CD4-positive, alpha-beta memory T cell (primary cell): Measurements from ENCODE around the gene OTOR. TPM values are rescaled to one million over a fixed set of nuclear protein-coding genes. Genes with fewer than 3 reads are reported as not detected.

Source experiments
- CTCF ChIA-PET: fragments of 350-600 bp; sonication (Branson Sonifier 250); formaldehyde crosslinking; loops from one replicate; lab custom pipeline; 2021; ENCODE audit warnings: inconsistent platforms; ENCODE audit not compliant: partially characterized antibody; lab: Charles Lee
- POLR2A ChIA-PET: fragments of 350-600 bp; sonication (Branson Sonifier 250); formaldehyde crosslinking; loops from one replicate; lab custom pipeline; 2021; ENCODE audit not compliant: partially characterized antibody; lab: Charles Lee
- DNase-seq, 5 donors: peaks; one replicate each; pipeline versions ENCODE4 v3.0.0 to v3.0.0-alpha.2; 2020 to 2022; ENCODE audit warnings: mixed read lengths in 1 of 5
- H3K27ac ChIP-seq: one replicate; pipeline ENCODE4 v1.7.0; 2013; ENCODE audit warnings: low read depth, low read length
- H3K27me3 ChIP-seq: 2 replicates; pipeline ENCODE4 v1.7.0; 2013; ENCODE audit warnings: mild to moderate bottlenecking, low read length, moderate library complexity; ENCODE audit not compliant: insufficient read depth
- H3K36me3 ChIP-seq: 2 replicates; pipeline ENCODE4 v1.7.0; 2013; ENCODE audit warnings: mild to moderate bottlenecking, low read length, moderate library complexity; ENCODE audit not compliant: insufficient read depth
- H3K4me1 ChIP-seq: 2 replicates; pipeline ENCODE4 v1.7.0; 2013; ENCODE audit warnings: mild to moderate bottlenecking, low read length, moderate library complexity; ENCODE audit not compliant: insufficient read depth
- H3K4me3 ChIP-seq, 2 donors: one replicate each; pipeline ENCODE4 v1.7.0; 2013; ENCODE audit warnings: low read length in 2 of 2, mild to moderate bottlenecking in 1 of 2
- H3K9me3 ChIP-seq, 2 donors: one replicate each; pipeline ENCODE4 v1.7.0; 2013; ENCODE audit warnings: low read length in 2 of 2, control low read depth in 1 of 2; ENCODE audit not compliant: control insufficient read depth in 1 of 2
- H3K27ac Mint-ChIP-seq, 7 donors: one replicate each; pipeline ENCODE4 v1.8.0; 2020 to 2021; ENCODE audit warnings: mixed read lengths in 7 of 7, mild to moderate bottlenecking in 6 of 7, inconsistent platforms in 3 of 7, moderate library complexity in 3 of 7
- H3K27me3 Mint-ChIP-seq, 2 donors: one replicate each; pipeline ENCODE4 v1.8.0; 2020 to 2021; ENCODE audit warnings: mixed read lengths in 2 of 2
- H3K36me3 Mint-ChIP-seq, 2 donors: one replicate each; pipeline ENCODE4 v1.8.0; 2020 to 2021; ENCODE audit warnings: mixed read lengths in 2 of 2, inconsistent platforms in 1 of 2, mild to moderate bottlenecking in 1 of 2
- H3K4me1 Mint-ChIP-seq, 4 donors: one replicate each; pipeline ENCODE4 v1.8.0; 2020 to 2021; ENCODE audit warnings: mixed read lengths in 4 of 4, mild to moderate bottlenecking in 1 of 4
- H3K4me3 Mint-ChIP-seq, 8 donors: one replicate each; pipeline ENCODE4 v1.8.0; 2020 to 2021; ENCODE audit warnings: mixed read lengths in 8 of 8, mild to moderate bottlenecking in 7 of 8, moderate library complexity in 6 of 8, inconsistent platforms in 3 of 8
- H3K9me3 Mint-ChIP-seq, 8 donors: one replicate each; pipeline ENCODE4 v1.8.0; 2020 to 2021; ENCODE audit warnings: mixed read lengths in 8 of 8, mild to moderate bottlenecking in 5 of 8, inconsistent platforms in 3 of 8, moderate library complexity in 1 of 8
- intact Hi-C: fragments of 100-400 bp; cut with micrococcal nuclease; formaldehyde crosslinking; loops from one replicate; pipeline ENCODE4 v1.15.1; 2023
- polyA plus RNA-seq, 2 donors: library from polyadenylated mRNA; unstranded; fragments of 300-500 nt; fragmentation: Illumina TruSeq; gene quantifications; one replicate each; pipeline ENCODE4 v1.2.3, GENCODE V29; 2021
- total RNA-seq, 2 experiments: library from RNA; stranded (reverse); gene quantifications; one replicate each; pipeline ENCODE4 v1.2.3, GENCODE V29; 2021

OTOR gene
- total and polyA plus RNA-seq, 4 experiments from 2014 or later: not detected

GRCh38 chr20:16747291-16747811, 807 bp upstream of the OTOR start:
- CTCF ChIA-PET: no interaction called here
- Mint-ChIP-seq H3K27ac (no peak overlapping the region), H3K9me3 (no peaks in the 10 kb centered on the region)

GRCh38 chr20:16749573-16749972, 1.4 kb downstream of the OTOR start:
- no peaks in the 10 kb centered on the region for H3K9me3 Mint-ChIP-seq
- intact Hi-C loops: no loop called here
- Histone ChIP-seq H3K9me3 (no peaks in the 10 kb centered on the region), H3K36me3 (no peaks in the 10 kb centered on the region), H3K4me3 (no peak overlapping the region), H3K4me1 (no peaks in the 10 kb centered on the region), H3K27ac (no peak overlapping the region), H3K27me3 (no peaks in the 10 kb centered on the region)
- POLR2A ChIA-PET: no interaction called here
- CTCF ChIA-PET: interaction anchor here (1.0 to 1.4 kb wide), 2 partner anchors 11 to 20 kb away, joined by 3 read pairs; no protein-coding TSS in a partner anchor
- DNase-seq: no peak
- peaks cover 0 to 3% (median 2%) of the 10 kb centered on the region in 4 donors for H3K4me1 Mint-ChIP-seq
- H3K4me3 Mint-ChIP-seq: no peak overlapping the region
- H3K36me3 Mint-ChIP-seq: no peaks in the 10 kb centered on the region
- H3K27me3 Mint-ChIP-seq: peaks cover 3 to 4% of the 10 kb centered on the region in 2 donors
- no peak overlapping the region for H3K27ac Mint-ChIP-seq

More at GRCh38 chr20:16747291-16747811, 807 bp upstream of the OTOR start:
- peaks cover 0 to 3% (median 2%) of the 10 kb centered on the region in 4 donors for H3K4me1 Mint-ChIP-seq
- no peaks in the 10 kb centered on the region for H3K4me1 ChIP-seq
- no peaks in the 10 kb centered on the region for H3K27me3 ChIP-seq
- POLR2A ChIA-PET: no interaction called here
- H3K27me3 Mint-ChIP-seq: peaks cover 3 to 4% of the 10 kb centered on the region in 2 donors
- intact Hi-C loops: no loop called here
- no peak overlapping the region for H3K4me3 Mint-ChIP-seq
- DNase-seq: no peak
- H3K4me3 ChIP-seq: no peak overlapping the region
- no peak overlapping the region for H3K27ac ChIP-seq
- no peaks in the 10 kb centered on the region for H3K36me3 ChIP-seq
- peaks cover 6 to 8% of the 10 kb centered on the region in 2 donors for H3K36me3 Mint-ChIP-seq
- no peaks in the 10 kb centered on the region for H3K9me3 ChIP-seq

- Mint-ChIP-seq H3K27me3 (peaks cover 1% of the 10 kb centered on the region in 2 donors), H3K4me3 (no peak overlapping the region)
- CTCF ChIA-PET: interaction anchor here (2.8 kb wide), 1 partner anchor 10 kb away, joined by 12 read pairs; no protein-coding TSS in a partner anchor
These were observed 3.9 kb downstream of the OTOR start for GRCh38 chr20:16752082-16752481.

GRCh38 chr20:16752901-16753300, 4.7 kb downstream of the OTOR start:
- H3K27ac ChIP-seq: no peak overlapping the region
- Mint-ChIP-seq H3K9me3 (peaks cover 0 to 4% (median 0%) of the 10 kb centered on the region in 8 donors), H3K4me3 (no peak overlapping the region), H3K4me1 (peaks cover 0 to 3% (median 2%) of the 10 kb centered on the region in 4 donors), H3K36me3 (no peaks in the 10 kb centered on the region), H3K27me3 (peaks cover 0 to 1% of the 10 kb centered on the region in 2 donors), H3K27ac (no peak overlapping the region)
- no peaks in the 10 kb centered on the region for H3K36me3 ChIP-seq
- H3K9me3 ChIP-seq: no peaks in the 10 kb centered on the region
- DNase-seq: no peak
- POLR2A ChIA-PET: no interaction called here
- H3K4me3 ChIP-seq: no peak overlapping the region
- CTCF ChIA-PET: interaction anchor here (2.8 kb wide), 1 partner anchor 9 kb away, joined by 12 read pairs; no protein-coding TSS in a partner anchor
- intact Hi-C loops: no loop called here
- no peaks in the 10 kb centered on the region for H3K4me1 ChIP-seq
- no peaks in the 10 kb centered on the region for H3K27me3 ChIP-seq

More at GRCh38 chr20:16752082-16752481, 3.9 kb downstream of the OTOR start:
- Histone ChIP-seq H3K27ac (no peak overlapping the region), H3K36me3 (no peaks in the 10 kb centered on the region), H3K9me3 (no peaks in the 10 kb centered on the region), H3K4me1 (no peaks in the 10 kb centered on the region), H3K4me3 (no peak overlapping the region), H3K27me3 (no peaks in the 10 kb centered on the region)
- POLR2A ChIA-PET: interaction anchor here (0.7 kb wide), 1 partner anchor 23 kb away, joined by 3 read pairs; no protein-coding TSS in a partner anchor
- intact Hi-C loops: no loop called here
- Mint-ChIP-seq H3K4me1 (peaks cover 0 to 3% (median 2%) of the 10 kb centered on the region in 4 donors), H3K27ac (no peak overlapping the region), H3K9me3 (peaks cover 0 to 4% (median 0%) of the 10 kb centered on the region in 8 donors), H3K36me3 (no peaks in the 10 kb centered on the region)
- no peak for DNase-seq

- Mint-ChIP-seq H3K27ac (no peak overlapping the region), H3K4me1 (peaks cover 0 to 2% (median under 1%) of the 10 kb centered on the region in 4 donors), H3K4me3 (no peak overlapping the region), H3K9me3 (peaks cover 0 to 4% (median 0%) of the 10 kb centered on the region in 8 donors), H3K27me3 (peaks cover 5 to 9% of the 10 kb centered on the region in 2 donors), H3K36me3 (no peaks in the 10 kb centered on the region)
- intact Hi-C loops: no loop called here
- no peaks in the 10 kb centered on the region for H3K27me3 ChIP-seq
- DNase-seq: no peak
- ChIA-PET POLR2A (no interaction called here), CTCF (no interaction called here)
- H3K36me3 ChIP-seq: no peaks in the 10 kb centered on the region
- no peaks in the 10 kb centered on the region for H3K9me3 ChIP-seq
- H3K4me1 ChIP-seq: no peaks in the 10 kb centered on the region
- no peak overlapping the region for H3K27ac ChIP-seq
- H3K4me3 ChIP-seq: no peak overlapping the region
These were observed 10.5 kb downstream of the OTOR start for GRCh38 chr20:16758454-16759180.

GRCh38 chr20:16759181-16759563, 11.0 kb downstream of the OTOR start:
- intact Hi-C loops: no loop called here
- no peak overlapping the region for H3K4me3 ChIP-seq
- Mint-ChIP-seq H3K27me3 (peaks cover 5 to 11% of the 10 kb centered on the region in 2 donors), H3K27ac (no peak overlapping the region), H3K4me3 (no peak overlapping the region), H3K9me3 (peaks cover 0 to 4% (median 0%) of the 10 kb centered on the region in 8 donors), H3K36me3 (no peaks in the 10 kb centered on the region), H3K4me1 (peaks cover 0 to 2% (median under 1%) of the 10 kb centered on the region in 4 donors)
- ChIA-PET POLR2A (no interaction called here), CTCF (interaction anchor here (1.0 to 3.6 kb wide), 3 partner anchors 43 to 241 kb away, joined by 4 to 17 read pairs (median 5); no protein-coding TSS in a partner anchor)
- DNase-seq: no peak
- H3K27ac ChIP-seq: no peak overlapping the region
- H3K27me3 ChIP-seq: no peaks in the 10 kb centered on the region
- no peaks in the 10 kb centered on the region for H3K36me3 ChIP-seq
- H3K4me1 ChIP-seq: no peaks in the 10 kb centered on the region
- no peaks in the 10 kb centered on the region for H3K9me3 ChIP-seq
